GM21423 (cell line): ENCODE measurements around the gene BRI3.

Experiments
- ATAC-seq: cut with Tn5 transposase; IDR thresholded peaks from one replicate; pipeline ENCODE4 v1.9.1; 2021; ENCODE audit warnings: mild to moderate bottlenecking, moderate library complexity; ENCODE audit not compliant: unreplicated experiment

The BRI3 gene, protein sequence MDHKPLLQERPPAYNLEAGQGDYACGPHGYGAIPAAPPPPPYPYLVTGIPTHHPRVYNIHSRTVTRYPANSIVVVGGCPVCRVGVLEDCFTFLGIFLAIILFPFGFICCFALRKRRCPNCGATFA

DNA sequence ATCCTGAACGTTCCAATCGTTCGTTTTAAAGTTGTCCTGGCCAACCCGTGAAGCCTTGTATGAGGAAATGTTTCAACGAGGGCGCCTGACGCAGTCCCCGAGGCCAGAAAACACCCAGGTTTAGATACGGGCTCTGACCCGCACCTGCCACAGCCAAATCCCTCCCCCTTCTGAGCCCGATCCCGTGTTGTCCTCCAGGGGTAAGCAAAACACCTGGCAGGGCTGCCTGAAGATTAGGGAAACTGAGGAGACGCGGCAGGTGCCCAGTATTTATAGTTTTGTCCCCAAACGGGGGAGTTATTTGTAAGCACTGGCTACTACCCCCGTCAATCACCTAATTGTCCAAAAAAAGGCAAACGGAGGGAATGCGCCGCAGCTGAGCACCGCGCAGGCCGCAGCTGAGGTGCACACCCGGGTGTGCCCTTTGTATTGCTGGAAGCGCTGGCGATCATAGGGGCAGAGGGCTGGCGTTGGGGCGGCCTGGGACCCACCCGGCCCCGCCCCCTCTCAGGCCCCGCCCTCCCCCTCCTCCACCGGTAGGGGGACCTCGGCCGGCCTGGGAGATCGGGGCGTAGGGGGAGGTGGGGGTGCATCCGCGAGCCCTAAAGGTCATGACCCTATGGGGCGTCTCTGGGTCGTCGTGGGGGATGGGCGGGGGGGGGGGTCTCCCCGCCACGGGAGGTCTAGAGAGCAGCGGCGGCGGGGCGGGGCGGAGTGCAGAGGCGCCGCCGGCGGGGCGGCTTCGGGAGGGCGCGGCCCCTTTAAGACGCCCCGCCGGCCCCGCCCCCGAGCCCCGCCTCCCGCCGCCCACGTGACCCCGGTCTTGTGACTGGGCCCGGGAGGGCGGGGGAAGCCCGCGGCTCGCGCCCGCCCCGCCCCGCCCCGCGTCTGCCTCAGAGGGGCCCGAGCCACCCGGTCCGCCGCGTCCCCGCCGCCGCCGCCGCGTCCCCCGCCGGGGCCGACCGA lies at the start of gene BRI3:
Gene BRI3, plus strand, starts transcription at position 896 of the 966 bp plus-strand sequence. CDS start 110 bp downstream, outside the sequence.
- ATAC-seq = peak; percentile 74

DNA sequence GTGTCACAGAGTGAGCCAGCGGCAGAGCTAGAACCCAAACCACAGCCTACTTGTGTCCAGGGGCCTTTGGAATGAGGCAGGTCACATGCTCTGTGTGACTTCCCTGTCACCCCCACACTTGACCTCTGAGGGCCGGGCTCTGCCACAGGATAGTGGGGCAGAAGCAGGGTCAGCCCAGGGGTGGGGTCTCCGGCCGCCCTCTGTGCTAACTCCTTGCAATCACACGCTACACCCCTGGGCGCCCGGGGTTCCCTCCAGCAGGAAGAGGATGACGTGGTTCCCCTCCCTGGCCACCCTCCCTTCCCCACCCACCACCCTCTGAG lies 49.3 kb upstream of the BRI3 start:
- ATAC-seq = no peak

DNA sequence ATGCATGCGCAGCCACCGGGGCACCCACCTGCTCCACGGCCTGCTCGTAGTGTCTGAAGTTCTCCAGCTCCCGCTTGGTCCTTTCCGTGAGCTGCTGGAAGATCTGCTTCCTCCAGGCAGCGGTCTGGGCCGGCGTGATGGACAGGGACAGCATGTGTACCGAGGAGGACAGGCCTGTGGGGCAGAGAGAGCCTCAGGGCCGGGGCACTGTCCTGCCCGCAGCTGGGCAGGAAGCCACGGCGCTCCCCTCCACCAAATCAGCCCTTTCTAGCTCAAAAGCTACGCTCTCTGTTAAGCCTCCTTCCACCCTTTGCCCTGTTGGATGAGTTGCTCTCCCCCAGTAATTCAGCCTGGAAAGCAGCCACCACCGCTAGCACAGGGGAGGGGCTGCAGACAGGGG lies 48.7 kb upstream of the BRI3 start:
- no peak for ATAC-seq

DNA sequence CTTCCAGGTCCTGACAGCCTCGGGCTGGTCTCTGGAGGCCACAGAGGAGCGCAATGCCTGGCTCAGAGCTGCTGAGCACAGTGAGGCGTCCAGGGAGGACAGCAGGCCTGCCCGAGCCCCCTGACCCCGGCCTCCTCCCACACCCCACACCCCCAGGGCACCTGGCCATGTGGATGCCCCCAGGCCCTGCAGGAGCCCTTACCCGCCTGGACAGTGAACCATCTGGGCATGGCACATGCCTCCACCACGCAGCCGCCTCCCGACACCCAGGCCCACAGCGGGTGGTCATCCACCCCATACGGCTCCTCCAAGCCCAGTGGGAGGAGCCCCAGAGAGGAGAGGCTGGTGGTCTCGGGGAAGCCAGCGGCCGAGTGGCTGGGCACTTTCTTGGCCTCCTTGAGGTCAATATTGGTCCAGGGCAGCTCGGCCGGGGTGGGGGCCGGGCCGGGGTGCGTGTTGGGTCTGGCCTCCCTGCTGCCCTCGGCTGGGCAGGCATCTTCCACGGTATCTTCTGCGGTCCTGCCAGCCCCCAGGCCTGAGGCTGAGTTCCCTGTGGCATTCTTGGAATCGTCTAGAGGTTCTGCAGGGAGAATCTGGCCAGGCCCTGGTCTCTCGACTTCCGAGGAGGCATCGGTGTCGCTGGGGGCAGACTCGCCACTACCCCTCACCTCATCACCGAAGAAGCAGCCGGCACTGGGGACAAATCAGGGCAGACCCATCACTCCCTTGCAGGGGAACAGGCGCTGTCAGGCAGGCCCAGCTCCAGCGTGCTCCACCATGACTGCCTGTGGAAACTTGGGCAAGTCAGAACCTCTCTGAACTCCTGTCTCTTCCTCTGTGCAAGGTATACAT lies 48.0 kb upstream of the BRI3 start:
- ATAC-seq = no peak

DNA sequence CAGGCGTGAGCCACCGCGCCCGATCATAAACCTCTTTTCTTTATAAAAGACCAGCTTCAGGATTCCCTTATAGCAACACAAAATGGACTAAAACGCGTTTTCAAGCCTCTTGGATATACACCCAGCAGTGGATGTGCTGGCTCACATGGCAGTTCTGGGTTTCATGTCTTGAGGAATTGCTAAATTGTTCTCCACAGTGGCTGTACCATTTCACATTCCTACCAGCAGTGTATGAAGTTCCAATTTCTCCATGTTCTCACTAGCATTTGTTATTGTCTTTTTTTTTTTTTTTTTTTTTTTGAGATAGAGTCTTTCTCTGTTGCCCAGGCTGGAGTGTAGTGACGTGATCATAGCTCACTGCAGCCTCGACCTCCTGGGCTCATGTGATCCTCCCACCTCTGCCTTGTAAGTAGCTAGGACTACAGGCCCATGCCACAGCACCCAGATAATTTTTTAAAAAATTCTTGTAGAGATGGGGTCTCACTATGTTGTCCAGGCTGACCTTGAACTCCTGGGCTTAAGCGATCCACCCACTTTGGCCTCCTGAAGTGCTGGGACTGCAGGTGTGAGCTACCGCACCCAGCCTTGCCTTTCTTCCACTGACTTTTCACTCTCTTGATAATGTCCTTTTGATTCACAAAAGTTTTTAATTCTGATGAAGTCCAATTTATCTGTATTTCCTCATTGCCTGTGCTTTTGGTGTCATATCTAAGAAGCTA lies 46.9 kb upstream of the BRI3 start:
- ATAC-seq = no peak

DNA sequence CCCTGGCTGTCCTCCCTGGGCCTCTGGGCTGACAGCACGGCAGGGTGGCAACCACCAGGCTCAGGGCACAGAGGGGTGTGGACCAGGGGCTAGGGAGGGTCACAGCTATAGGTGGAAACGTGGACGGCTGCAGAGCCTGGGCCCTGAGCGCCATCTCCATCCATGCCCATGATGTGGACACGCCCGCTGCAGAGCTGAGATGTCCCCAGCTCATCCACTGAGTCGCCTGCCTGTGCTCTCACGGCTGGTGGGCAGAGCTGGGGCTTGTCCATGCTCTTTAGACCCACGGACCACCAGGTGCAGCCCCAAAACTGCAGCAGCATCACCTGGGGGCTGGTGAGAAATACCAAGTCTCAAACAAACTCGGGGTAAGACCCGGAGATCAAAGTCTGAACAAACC lies 45.6 kb upstream of the BRI3 start:
- ATAC-seq = no peak

DNA sequence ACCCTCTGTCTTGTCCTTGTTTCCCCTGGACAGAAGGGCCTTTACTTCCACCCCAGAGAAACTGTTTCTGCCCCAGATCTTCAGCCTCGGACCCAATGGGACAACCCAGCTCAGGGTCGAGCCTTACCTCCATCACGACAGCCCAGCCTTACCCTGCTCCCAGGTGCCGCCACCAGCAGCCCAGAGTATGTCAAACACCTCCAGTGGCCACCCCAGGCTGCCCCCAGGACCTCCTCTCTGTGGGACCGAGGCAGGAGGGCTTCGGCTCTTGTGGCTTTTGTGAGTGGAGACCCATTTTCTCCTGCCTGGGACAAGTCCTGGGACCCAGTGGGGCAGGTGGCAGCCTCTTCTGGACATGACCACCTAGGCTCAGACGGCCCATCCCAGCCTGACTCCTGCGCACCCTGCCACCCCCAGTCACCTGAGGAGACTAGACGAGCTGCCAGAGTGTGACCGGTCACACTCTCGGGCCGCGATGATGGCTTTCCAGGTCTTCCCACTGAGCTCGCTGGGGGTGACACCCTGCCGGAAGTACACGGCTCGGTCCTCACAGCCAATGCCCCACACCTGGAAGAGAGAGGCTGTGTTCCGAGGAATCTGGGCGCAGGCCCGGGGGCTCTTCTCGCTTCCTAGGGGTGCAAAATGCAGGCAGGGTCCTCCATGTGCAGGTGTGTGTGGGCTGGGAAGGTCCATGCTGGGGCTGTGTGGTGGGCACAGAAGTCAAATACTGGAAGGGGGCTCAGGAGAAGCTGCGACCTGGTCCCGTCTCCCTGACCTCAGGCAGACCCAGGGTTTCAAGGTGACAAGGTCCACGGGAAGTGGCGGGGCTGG lies 44.9 kb upstream of the BRI3 start:
- no peak for ATAC-seq

DNA sequence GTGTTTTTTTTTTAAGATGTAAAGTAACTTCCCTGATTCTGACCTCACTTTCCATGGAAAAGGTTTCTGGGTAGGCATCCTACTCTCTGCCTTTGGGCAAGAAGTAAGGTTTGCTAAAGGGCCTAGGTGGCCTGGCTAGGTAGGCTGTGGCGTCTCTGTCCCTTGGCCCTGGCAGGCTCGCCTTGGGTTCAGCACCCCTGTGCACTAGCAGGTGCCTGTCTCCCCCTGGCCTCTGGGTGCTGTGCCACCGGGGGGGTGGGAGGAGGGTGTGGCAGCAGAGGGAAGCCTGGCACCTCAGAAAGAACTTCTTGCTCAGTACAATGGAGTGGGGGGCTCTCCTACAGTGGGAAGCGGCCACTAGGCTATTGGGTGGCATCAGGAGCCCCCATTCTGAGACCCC lies 43.4 kb upstream of the BRI3 start:
- ATAC-seq = no peak

DNA sequence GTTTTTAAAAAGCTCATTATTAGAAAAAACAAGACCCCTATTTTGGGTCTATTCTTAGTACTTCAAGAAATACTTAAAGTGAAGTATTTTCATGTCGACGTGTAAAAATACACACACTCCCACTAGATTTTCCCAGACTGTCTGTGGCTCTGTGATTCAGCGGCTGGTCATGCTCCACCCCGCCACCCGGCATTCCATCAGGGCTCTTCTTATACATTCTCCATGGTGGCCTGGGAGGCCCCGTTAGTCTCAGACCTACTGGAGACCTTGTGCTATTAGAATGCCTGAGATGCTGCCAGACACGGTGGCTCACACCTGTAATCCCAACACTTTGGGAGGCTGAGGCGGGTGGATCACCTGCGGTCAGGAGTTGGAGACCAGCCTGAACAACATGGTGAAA lies 42.5 kb upstream of the BRI3 start:
- ATAC-seq = no peak

DNA sequence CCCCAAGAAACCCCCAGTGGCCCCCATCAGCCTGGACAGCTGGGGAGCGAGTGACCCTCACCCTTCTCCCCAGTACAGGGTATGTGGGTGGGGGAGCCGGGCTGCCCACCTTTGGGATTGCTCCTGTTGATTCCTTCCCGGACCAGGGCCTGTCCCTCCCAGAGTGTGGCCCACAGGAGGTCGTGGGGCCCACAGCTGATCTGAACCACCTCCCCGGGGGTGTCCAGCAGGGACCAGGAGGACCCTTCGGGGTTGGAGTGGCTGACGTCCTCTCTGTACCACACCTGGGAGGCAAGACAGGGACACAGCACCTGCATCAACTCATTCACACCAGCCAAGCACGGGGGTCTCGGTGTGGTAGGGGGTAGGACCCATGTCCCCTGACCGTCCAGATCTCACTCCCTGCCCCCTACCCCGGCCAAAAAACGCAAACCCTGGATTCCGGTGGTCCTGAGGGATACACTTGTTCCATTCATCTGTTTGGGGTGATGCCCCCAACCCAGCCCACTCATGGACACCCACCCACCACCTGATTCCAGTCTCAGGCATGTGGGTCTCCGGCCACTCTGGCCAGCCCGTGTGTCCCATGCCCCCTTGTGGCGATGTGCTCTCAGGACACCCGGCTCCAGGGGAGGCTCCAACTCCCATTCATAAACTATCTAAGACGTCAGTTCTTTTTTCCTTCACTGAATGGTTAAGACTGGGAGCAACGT lies 40.4 kb upstream of the BRI3 start:
- peak; percentile 59 for ATAC-seq

DNA sequence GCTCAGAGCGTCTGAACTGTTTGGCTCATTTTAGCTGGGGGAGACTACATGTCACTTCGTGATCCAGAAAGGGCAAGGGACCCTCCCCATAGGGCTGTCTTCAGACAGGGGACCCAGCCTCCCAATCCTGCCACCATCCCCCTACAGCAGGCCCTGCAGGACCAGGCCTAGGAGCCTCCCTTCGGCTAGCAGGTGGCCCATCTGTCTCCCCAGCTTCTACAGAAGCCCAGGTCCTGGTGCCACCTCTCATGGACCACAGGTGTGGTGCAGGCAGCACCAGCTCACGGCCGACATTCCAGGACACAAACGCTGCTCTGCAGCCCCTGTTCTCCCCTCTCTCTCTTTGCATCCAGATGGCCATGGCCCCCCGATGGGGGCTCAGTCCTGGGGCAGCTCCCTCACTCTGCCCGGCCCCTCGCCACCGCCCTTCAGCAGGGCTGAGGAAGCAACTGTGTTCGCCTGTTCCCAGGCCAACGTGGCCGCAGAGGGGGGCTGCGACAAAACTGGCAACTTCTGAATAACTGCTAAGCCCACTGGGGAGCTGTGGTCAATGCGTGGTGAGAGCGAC lies 39.7 kb upstream of the BRI3 start:
- ATAC-seq = no peak

DNA sequence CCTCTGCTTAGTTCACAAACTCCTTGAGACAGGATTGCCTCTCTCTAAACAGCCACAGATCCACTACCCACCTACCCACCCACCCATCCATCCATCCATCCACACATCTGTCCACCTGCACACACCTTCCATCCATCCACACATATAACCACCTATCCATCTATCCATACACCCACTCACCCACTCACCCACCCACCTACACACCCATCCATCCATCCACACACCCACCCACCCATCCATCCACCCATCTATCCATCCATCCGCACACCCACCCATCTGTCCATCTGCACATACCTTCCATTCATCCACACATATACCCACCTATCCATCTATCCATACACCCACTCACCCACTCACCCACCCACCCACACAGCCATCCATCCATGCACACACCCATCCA lies 39.1 kb upstream of the BRI3 start:
- no peak for ATAC-seq

DNA sequence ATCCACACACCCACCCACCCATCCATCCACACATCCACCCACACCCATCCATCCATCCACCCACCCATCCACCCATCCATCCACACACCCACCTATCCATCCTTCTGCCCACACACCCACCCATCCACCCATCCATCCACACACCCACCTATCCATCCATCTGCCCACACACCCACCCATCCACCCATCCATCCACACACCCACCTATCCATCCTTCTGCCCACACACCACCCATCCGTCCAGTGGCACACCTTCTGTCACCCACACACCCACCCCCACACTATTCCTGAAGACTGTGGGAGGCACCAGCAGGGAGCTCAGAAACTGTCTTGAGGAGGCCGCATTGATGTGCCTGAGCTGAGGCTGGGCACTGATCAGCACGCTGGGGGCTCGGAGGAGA lies 38.6 kb upstream of the BRI3 start:
- ATAC-seq = no peak

DNA sequence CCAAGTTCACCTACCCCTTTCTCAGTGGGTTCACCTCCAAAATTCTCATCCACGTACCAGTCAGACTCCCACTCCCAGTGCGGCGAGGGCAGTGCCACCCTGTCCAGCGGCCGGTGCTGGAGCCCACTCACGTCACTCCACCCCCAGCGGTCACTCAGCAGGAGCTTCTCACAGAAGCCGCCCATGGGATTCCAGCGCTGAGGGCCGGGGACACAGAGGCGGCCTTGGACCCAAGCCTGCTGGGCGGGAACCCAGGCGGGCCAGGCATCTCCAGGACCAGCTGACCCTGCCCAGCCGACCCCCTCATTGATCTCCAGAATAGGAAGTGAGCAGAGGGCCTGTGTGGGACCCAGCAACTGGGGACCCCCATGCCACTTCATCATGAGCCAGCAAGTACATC lies 36.6 kb upstream of the BRI3 start:
- no peak for ATAC-seq

DNA sequence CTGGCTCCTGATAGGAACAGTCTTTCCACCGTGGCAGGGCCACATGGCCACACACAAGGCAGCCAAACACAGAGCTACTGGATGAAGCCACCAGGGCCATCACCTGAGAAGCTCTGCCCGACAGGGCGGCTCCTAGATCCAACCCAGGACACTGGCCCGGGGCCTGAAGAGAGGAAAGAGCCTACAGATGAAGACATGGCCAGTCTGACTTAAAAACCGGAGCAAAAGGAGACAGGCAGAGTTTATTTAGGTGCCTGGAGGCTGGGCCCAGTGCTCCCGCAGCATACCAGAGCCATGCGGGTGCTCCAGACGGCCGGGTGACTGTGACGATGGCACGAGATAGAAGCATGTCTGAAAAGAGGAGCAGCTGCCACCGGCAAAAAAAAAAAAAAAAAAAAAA lies 33.3 kb upstream of the BRI3 start:
- no peak for ATAC-seq

DNA sequence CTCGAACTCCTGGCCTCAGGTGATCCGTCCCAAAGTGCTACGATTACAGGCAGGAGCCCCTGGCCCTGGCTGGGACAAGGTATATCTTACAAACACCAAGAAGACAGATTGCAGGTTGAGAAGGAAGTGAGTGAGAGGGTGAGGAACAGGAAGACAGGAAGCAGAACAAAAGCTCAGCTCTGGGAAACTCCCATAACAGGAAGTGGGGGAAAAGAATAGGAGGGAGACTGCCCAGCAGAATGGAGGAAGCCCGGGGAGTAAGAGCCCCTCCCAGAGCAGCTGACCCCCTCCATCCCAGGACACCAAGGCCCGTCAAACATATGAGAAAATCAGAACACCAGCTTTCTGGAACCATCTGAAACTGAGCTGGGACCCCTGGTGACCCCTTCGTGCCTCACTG lies 32.4 kb upstream of the BRI3 start:
- no peak for ATAC-seq

DNA sequence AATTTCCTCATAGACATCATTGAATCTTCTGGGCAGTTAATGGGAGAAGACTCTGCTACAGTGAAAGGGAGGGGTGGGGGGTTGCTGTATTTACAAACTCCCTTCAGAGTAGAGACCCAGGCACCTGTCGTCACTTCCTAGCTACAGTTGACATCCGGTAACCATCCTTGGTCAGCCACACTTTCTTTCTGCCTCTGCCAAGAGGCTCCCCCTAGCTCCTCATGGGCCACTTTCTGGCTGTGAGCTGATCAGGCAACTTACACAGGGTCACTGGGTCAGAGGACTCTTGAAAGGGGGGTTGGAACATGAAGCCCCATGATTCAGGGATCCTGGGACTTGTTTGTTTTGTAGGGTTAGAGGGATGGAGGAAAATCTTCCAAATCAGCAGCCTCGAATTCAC lies 30.7 kb upstream of the BRI3 start:
- no peak for ATAC-seq

DNA sequence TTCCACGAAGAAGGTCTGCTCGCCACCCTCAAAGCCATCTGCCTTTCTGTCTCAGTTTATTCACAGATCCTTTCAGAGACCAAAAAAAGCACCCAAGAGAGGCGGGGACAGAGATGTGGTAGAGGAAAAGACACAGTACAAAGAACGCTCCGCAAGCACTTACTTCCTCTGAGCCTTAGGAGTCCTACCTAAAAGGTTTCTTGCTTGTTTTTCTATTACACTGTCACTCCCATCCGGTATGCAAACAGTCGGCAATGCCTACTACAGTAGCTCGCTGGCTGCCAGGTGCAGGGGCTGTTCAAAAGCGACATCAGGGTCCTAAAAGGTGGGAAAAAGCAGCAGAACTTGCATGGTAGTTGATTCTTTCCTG lies 30.3 kb upstream of the BRI3 start:
- ATAC-seq = peak; percentile 33
